GM12873 (cell line): ENCODE results near the gene RC3H1.

Source experiments
- TF ChIP-seq, protein P1 (sequence below): IDR thresholded peaks from 2 replicates; pipeline ENCODE4 v1.5.1; 2012; ENCODE audit warnings: low read depth, mild to moderate bottlenecking, moderate library complexity, low read length, control low read depth; ENCODE audit not compliant: insufficient read depth; ENCODE audit errors: missing control alignments

The RC3H1 gene

DNA sequence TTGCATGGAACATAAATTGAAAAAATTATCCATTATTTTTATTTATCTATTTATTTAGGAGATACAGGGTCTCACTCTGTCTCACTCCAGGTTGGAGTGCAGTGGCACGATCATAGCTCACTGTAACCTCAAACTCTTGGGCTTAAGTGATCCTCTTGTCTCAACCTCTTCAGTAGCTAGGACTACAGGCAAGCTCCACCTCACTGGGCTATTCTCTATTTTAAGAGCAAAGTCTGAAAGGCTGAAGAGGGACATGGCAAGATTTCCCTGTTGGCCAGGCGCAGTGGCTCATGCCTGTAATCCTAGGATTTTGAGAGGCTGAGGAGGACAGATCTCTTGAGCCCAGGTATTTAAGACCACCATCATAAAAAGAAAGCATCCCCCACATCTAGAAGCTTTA, 14.0 kb upstream of the RC3H1 start:
- TF ChIP-seq, protein P1, sequence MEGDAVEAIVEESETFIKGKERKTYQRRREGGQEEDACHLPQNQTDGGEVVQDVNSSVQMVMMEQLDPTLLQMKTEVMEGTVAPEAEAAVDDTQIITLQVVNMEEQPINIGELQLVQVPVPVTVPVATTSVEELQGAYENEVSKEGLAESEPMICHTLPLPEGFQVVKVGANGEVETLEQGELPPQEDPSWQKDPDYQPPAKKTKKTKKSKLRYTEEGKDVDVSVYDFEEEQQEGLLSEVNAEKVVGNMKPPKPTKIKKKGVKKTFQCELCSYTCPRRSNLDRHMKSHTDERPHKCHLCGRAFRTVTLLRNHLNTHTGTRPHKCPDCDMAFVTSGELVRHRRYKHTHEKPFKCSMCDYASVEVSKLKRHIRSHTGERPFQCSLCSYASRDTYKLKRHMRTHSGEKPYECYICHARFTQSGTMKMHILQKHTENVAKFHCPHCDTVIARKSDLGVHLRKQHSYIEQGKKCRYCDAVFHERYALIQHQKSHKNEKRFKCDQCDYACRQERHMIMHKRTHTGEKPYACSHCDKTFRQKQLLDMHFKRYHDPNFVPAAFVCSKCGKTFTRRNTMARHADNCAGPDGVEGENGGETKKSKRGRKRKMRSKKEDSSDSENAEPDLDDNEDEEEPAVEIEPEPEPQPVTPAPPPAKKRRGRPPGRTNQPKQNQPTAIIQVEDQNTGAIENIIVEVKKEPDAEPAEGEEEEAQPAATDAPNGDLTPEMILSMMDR, result no peak

DNA sequence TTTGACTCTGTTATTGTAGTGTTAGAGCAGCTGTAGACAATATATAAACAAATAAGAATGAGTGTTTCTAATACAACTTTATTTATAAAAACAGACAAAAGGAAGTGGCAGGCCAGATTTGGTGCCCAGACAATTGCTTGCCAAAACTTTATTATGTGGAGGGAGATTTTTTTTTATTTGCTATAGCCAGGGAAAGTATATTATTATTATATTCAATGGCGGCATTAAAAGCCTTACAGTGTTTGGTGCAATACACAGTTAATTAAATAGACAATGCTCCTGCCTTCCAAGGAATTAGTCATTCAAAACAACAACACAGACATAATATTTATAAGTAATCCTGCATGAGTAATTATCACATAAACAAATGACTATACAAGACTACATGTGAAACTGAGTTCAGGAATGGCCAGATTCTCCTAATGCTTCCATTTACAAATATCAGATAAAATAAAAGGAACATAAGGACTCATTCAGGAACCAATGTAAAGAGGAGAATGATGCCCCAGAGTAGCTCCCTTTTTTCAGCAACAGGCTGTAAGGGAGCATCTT, 10.6 kb upstream of the RC3H1 start:
- TF ChIP-seq, protein P1, result no peak

DNA sequence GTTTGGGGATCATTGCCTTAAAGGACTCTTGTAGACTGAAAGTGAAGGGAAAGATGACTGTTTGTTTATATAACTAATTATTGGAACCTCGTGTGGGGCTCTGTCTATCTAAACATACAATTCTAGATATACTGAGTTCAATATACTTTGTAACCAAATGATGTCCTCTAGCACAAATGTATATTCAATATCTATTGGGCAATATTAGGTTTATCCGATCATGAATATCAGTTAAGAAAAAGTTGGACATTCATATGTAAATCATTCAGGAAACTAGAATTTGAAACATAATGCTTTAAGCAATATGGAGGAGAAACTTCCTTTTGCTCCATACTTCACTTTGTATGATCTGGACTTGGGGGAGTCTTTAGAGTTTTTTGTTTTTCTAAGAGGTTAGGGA, 8.9 kb upstream of the RC3H1 start:
- TF ChIP-seq, protein P1, result no peak

DNA sequence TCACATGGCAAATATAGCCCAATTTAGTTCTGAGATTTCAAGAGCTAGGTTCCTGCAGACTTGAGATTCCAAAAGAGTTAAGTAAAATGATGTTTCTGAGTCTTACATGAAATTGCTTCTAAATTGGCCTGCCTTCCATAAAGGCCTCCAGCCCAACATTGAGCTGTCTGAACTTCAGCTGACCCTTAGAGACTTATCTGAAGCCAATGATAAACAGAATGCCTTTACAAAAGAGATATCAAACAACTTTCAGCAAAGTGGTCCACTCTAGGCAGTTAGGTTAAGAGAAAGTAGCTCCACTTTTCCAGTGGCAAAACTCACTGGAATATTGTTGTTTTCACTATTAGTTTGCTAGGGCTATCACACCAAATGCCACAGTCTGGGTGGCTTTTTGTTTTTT, 6.3 kb upstream of the RC3H1 start:
- TF ChIP-seq, protein P1, result no peak

DNA sequence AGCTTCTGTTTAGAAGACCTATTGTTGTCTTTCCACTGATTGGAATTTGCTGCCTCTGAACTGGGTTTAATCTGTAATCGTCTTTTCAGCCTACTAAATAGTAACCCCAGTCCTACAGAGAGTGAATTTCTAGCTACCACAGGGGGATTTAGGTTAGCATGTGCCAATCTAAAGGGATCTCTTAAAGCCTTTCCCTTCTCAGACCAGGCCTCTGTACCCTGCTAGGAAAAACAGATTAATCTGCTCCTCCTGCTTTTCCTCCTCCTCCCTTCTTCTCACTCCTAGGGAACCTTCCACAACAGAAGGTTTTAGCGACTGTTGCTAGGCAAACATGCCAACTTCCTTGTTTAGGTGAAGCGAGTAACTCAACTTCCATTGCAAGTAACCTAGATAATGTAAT, 1.3 kb upstream of the RC3H1 start:
- TF ChIP-seq, protein P1, result no peak

DNA sequence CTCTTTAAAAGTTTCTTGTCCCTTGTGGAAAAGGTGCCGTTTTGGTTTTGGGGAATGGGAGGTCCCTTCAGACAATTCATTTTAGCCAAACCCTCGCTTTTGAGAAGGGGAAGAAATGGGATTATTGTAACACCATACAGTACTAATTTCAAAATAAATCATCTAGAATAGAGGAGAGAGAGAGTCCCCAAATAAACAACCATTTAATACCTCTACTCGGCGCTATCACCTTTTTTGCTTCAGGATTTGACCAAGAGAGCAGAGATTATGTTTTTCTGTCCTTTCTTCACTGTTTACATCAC, 770 bp upstream of the RC3H1 start:
- TF ChIP-seq, protein P1, result no peak

DNA sequence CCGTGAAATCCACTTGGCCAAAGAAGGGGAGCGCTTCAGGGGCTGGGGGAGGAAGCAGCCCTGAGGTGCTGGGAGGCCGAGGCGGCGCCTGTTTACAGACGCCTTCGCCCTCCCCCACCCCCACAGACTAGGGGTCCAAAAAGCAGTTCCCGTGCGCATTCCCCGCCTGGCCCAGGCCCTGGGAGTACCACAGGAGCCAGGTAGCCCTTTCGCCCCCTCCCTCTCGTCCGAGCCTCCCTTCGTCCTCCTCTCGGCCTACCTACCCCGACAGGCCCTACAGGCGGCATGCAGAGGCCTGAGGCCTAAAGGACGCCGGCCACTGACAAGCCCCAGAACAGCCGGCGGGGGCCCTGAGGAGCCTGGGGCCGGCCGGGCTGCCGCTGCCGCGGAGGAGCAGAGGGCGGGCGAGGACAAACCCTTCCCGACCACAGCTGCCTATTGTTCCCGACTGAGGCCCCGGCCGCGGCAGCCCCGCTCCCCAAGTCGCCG, 522 bp downstream of the RC3H1 start:
- TF ChIP-seq, protein P1, result no peak

DNA sequence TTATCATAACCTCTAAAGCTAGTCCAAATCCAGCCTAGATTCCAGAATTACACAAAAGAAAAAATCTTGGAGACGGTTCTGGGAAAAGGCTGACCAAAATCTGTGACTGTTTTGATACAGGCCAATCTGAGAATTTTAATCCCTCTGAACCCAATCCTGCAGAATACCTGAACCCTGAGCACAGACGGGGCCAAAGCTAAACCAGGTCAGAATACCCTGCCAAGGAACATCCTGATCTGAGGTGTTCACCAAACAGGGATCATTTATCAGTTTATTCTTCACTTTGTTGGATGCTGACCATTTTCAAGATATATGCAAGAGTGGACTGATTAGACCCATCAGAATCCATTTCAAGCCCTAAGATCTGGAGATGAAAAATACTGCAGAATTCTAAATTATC, 3.6 kb downstream of the RC3H1 start:
- TF ChIP-seq, protein P1, result no peak
